ENCODE data around the gene SPTSSA.
A peak's percentile ranks its signal among the peaks of the same experiment; 100 is the strongest.

The SPTSSA gene

GRCh38 chr14:34463598-34463961, 1.5 kb upstream of the SPTSSA start:
- TF ChIP-seq JUND (IDR thresholded peaks at IDR 0.05; ENCODE audit: low read depth), result no peak
- DNase-seq (ENCODE audit: low read depth in 1 of 2, low spot score in 1 of 2), result no peak
- in situ Hi-C loops (cut with HindIII; ENCODE audit: low pct_unique_long_range_greater_than_20kb, low sequenced_read_pairs), result no loop called here

DNA sequence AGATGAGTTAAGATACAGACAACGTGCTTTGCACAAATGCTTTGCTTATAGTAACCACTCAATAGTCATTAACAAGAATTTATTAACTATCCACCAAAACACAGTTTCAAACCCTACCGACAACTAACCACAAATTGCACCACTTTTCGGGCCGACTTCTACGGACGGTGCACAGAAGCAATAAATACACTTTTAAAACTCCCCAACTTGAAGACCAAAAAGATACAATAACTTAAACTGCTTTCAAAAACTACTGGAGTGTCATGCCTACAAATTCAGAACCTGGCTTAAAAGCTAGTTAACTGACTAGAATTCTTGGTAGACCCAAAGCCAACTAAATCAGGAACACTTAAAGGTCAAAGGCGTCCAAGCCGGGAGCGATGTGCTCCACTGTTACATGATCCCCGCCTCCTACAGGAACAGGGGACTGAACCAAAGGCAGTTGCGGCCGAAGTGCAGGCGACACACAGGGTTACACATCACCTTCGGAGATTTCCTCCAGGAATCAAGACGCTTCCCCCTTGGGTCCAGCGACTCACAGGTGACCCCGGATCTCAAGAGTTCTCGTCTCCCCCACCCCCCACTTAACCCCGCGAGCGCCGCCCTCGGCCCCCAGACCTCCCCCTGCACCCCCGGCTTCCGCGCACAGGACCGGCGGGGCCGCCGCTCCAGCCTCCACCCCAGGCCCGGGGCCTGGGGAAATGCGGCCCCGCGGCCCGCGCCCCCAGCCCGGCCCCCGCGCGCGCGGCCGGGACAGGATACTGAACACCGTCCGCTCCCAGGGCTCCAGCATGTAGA, 507 bp downstream of the SPTSSA start:
- TF ChIP-seq JUND (IDR thresholded peaks at IDR 0.05; ENCODE audit: low read depth), result no peak
- in situ Hi-C loops (cut with HindIII; ENCODE audit: low pct_unique_long_range_greater_than_20kb, low sequenced_read_pairs), result no loop called here
- peak; percentile 56 to 72 for DNase-seq (ENCODE audit: low read depth in 1 of 2, low spot score in 1 of 2)

DNA sequence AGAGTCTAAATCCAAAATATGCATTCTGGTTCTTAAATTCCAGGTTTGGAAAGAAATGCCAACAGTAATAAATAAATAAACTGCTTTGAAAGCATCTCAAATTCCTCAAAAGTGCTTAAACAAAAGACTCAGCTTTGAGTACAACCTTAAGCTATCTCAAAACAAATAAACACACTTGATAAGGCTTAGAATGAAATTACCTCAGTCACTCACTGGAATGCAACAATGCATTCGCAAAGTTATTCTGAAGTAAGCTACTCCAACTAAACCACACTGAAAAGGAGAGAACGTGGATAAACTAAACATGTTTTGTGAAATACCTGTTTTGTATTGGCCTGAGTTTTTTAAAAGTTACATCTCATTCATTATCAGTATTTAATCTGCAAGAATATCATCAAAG, 1.2 kb downstream of the SPTSSA start:
- no peak for DNase-seq (ENCODE audit: low read depth in 1 of 2, low spot score in 1 of 2)
- in situ Hi-C loops (cut with HindIII; ENCODE audit: low pct_unique_long_range_greater_than_20kb, low sequenced_read_pairs), result no loop called here
- TF ChIP-seq JUND (IDR thresholded peaks at IDR 0.05; ENCODE audit: low read depth), result no peak

- in situ Hi-C loops (cut with HindIII; ENCODE audit: low pct_unique_long_range_greater_than_20kb, low sequenced_read_pairs), result no loop called here
- DNase-seq (ENCODE audit: low read depth in 1 of 2, low spot score in 1 of 2), result no peak
- no peak for TF ChIP-seq JUND (IDR thresholded peaks at IDR 0.05; ENCODE audit: low read depth)
These were observed 1.7 kb downstream of the SPTSSA start for GRCh38 chr14:34460295-34460694.

DNA sequence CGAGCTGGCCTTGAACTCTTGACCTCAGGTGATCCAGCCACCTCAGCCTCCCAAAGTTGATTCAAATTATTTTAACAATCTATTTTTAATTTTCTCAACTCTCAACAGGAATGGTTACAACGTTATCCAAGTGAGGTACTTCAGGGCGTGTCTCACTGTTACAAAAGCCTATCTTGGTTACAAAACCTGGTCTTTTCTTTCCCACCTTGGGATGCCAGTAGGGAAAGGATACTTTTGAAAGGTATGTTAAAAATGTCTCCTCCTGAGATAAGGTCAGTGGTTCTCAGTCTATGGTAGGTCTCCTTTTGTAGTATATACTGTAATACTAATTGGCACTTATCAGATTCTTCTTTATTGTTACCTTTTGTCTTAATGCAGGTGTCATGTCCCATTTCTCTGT, 4.9 kb downstream of the SPTSSA start:
- in situ Hi-C loops (cut with HindIII; ENCODE audit: low pct_unique_long_range_greater_than_20kb, low sequenced_read_pairs), result no loop called here
- DNase-seq (ENCODE audit: low read depth in 1 of 2, low spot score in 1 of 2), result no peak
- TF ChIP-seq JUND (IDR thresholded peaks at IDR 0.05; ENCODE audit: low read depth), result no peak

DNA sequence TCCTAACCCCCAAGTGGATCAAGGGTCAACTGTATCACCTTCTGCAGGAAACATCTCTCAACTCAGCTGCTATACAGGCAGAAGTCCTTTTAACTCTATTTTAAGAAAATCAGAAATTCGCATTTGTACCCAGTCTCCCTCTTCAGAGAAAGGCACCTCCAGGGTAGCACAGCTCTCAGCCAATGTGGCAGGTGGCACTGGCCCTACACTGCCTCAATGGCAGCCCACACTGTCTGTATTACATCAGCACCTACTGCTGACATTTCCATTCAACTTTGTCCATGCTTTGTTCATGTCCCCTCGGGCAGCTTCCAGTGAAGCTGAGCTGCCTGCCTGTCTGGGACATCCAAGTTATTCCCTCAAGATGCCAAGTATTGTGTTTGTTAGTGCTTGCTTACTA, 8.8 kb downstream of the SPTSSA start:
- in situ Hi-C loops (cut with HindIII; ENCODE audit: low pct_unique_long_range_greater_than_20kb, low sequenced_read_pairs), result no loop called here
- DNase-seq (ENCODE audit: low read depth in 1 of 2, low spot score in 1 of 2), result peak in 1 of 2 experiments; percentile 25
- no peak for TF ChIP-seq JUND (IDR thresholded peaks at IDR 0.05; ENCODE audit: low read depth)

- in situ Hi-C loops (cut with HindIII; ENCODE audit: low pct_unique_long_range_greater_than_20kb, low sequenced_read_pairs), result no loop called here
- no peak for DNase-seq (ENCODE audit: low read depth in 1 of 2, low spot score in 1 of 2)
- TF ChIP-seq JUND (IDR thresholded peaks at IDR 0.05; ENCODE audit: low read depth), result no peak
These were observed 9.7 kb downstream of the SPTSSA start for GRCh38 chr14:34452258-34452822.

- DNase-seq (ENCODE audit: low read depth in 1 of 2, low spot score in 1 of 2), result no peak
- in situ Hi-C loops (cut with HindIII; ENCODE audit: low pct_unique_long_range_greater_than_20kb, low sequenced_read_pairs), result no loop called here
- no peak for TF ChIP-seq JUND (IDR thresholded peaks at IDR 0.05; ENCODE audit: low read depth)
These were observed 11.1 kb downstream of the SPTSSA start for GRCh38 chr14:34450958-34451357.

DNA sequence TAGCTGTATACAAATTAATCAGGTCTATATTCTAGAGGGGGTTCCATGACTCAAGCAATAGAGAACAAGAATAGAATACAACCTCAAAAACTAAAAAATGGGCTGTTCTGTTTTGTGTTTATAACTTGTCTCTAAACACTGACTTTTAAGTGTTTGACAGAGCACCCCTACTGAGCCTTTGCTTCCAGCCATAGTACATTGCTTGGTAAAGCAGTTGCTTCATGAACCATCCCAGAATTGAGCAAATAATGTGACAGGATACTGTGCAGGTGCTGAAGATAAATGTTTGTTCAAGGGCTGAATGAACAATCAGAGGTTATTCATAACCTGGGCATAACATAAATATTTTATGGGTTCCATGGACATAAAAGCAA, 11.5 kb downstream of the SPTSSA start:
- DNase-seq (ENCODE audit: low read depth in 1 of 2, low spot score in 1 of 2), result peak in 1 of 2 experiments; percentile 30
- TF ChIP-seq JUND (IDR thresholded peaks at IDR 0.05; ENCODE audit: low read depth), result no peak
- in situ Hi-C loops (cut with HindIII; ENCODE audit: low pct_unique_long_range_greater_than_20kb, low sequenced_read_pairs), result no loop called here

DNA sequence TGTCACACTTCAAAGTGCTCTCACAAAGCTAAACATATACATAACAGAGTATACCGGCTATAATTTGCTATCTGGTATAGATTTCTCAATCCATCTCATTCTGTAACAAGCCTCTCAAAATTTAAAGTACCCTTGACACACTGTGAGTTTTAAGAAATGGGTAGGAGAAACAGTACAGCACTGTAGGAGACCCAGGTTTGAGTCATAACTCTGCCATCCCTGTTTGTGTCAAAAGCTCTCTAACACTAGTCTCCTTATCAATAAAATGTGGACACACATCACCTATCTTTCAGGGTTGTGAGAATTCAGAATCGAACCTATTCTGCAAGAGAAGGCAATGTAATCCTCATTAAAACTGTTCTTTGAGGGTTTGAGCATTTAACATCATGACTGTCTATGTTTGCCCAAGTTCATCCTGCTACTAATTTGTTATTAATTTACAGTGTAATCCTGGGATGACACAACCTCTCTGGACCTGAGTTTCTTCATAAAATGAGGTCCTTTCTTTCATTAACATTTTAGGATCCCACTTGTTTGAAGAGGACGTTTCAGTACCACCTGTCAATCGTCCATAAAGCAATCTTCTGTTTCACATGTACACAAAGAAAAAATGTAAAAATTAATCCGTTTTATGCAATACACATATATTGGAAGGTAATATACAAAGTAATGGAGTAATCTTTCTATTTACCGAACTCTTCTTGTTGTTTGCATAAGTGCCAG, 12.1 kb downstream of the SPTSSA start:
- no peak for DNase-seq (ENCODE audit: low read depth in 1 of 2, low spot score in 1 of 2)
- in situ Hi-C loops (cut with HindIII; ENCODE audit: low pct_unique_long_range_greater_than_20kb, low sequenced_read_pairs), result no loop called here
- no peak for TF ChIP-seq JUND (IDR thresholded peaks at IDR 0.05; ENCODE audit: low read depth)

DNA sequence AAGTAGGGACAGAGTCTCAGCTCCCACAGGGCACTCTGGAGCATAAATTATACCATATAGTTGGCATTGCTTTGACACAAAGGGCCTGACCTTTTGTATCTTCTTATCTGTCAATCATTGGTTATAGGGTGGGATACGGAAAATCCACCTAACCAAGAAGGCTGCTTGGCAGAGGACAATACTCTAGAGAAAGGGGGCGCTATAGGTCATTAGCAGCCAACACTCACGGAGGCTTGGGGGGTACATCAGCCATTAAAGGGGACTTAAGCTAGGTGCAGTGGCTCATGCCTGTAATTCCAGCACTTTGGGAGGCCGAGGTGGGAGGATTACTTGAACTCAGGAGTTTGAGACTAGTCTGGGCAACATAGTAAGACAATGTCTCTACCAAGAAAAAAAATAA, 22.9 kb downstream of the SPTSSA start:
- in situ Hi-C loops (cut with HindIII; ENCODE audit: low pct_unique_long_range_greater_than_20kb, low sequenced_read_pairs), result no loop called here
- TF ChIP-seq JUND (IDR thresholded peaks at IDR 0.05; ENCODE audit: low read depth), result no peak
- DNase-seq (ENCODE audit: low read depth in 1 of 2, low spot score in 1 of 2), result no peak

DNA sequence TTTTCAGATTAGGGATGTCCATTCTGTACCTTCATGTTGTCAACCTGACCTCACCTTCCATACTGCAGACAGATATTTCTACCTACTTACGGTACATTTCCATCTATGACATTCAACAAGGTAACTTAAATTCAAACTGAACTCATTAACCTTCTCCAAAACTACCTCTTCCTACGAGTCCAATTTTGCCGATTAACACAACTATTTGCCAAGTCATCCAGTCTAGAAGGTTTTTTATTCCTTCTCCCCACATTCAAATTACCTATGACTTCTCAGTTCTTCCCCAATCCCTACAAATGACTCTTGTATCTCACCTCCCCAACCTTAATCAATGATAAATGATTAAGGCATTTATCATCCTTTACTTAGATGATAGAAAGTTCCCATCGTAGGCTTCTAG, 23.6 kb downstream of the SPTSSA start:
- TF ChIP-seq JUND (IDR thresholded peaks at IDR 0.05; ENCODE audit: low read depth), result no peak
- in situ Hi-C loops (cut with HindIII; ENCODE audit: low pct_unique_long_range_greater_than_20kb, low sequenced_read_pairs), result no loop called here
- no peak for DNase-seq (ENCODE audit: low read depth in 1 of 2, low spot score in 1 of 2)

DNA sequence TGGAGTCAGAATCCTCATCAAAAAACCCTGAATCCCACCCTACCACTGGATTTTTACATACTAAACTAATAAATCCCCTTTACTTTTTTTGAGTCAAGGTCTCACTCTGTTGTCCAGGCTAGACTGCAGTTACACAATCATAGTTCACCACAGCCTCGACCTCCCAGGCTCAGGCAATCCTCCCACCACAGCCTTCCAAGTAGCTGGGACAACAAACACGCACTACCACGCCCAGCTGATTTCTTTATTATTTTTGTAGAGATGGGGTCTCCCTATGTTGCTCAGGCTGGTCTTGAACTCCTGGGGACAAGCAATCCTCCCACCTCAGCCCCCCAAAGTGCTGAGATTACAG, 24.3 kb downstream of the SPTSSA start:
- in situ Hi-C loops (cut with HindIII; ENCODE audit: low pct_unique_long_range_greater_than_20kb, low sequenced_read_pairs), result no loop called here
- no peak for DNase-seq (ENCODE audit: low read depth in 1 of 2, low spot score in 1 of 2)
- TF ChIP-seq JUND (IDR thresholded peaks at IDR 0.05; ENCODE audit: low read depth), result no peak

Data from T47D (cell line).